Common myeloid progenitor, CD34-positive (primary cell): Measurements from ENCODE around the gene ADAMTS1.

Experiments
- CTCF ChIA-PET: fragments of 350-600 bp; sonication (Branson Sonifier 250); formaldehyde crosslinking; loops from one replicate; lab custom pipeline; 2021; ENCODE audit warnings: antibody characterized with exemption; lab: Charles Lee
- POLR2A ChIA-PET: fragments of 350-600 bp; sonication (Branson Sonifier 250); formaldehyde crosslinking; loops from one replicate; lab custom pipeline; 2021; ENCODE audit warnings: antibody characterized with exemption; lab: Charles Lee
- DNase-seq, 3 donors: peaks; one replicate each; pipeline versions ENCODE4 v3.0.0 to v3.0.0-alpha.2; 2013
- H3K27ac ChIP-seq, 2 experiments: 1 replicate in 1 of 2; 2 replicates in 1 of 2; pipeline ENCODE4 v1.7.0; 2013; ENCODE audit warnings: inconsistent platforms in 2 of 2, low read length in 2 of 2, mild to moderate bottlenecking in 2 of 2, low read depth in 1 of 2, moderate library complexity in 1 of 2; ENCODE audit not compliant: severe bottlenecking in 2 of 2, insufficient read depth in 1 of 2, poor library complexity in 1 of 2
- H3K27me3 ChIP-seq, 5 experiments: replicated peaks in 2 of 5; 1 replicate in 3 of 5; 2 replicates in 2 of 5; pipeline versions ENCODE4 v1.6.1 to v1.7.0; 2013; ENCODE audit warnings: low read length in 4 of 5, mild to moderate bottlenecking in 2 of 5, moderate library complexity in 2 of 5, inconsistent platforms in 1 of 5; ENCODE audit not compliant: insufficient read depth in 5 of 5, control insufficient read depth in 4 of 5
- H3K36me3 ChIP-seq, 4 experiments: 1 replicate in 2 of 4; 2 replicates in 2 of 4; pipeline versions ENCODE4 v1.6.1 to v1.7.0; 2013; ENCODE audit warnings: low read length in 3 of 4, control low read depth in 1 of 4, mild to moderate bottlenecking in 1 of 4; ENCODE audit not compliant: control insufficient read depth in 4 of 4, insufficient read depth in 4 of 4
- H3K4me1 ChIP-seq, 4 experiments: 1 replicate in 3 of 4; 2 replicates in 1 of 4; pipeline versions ENCODE4 v1.6.1 to v1.7.1; 2013; ENCODE audit warnings: low read length in 3 of 4, mild to moderate bottlenecking in 3 of 4, control low read depth in 1 of 4, inconsistent platforms in 1 of 4, moderate library complexity in 1 of 4; ENCODE audit not compliant: control insufficient read depth in 4 of 4, insufficient read depth in 4 of 4; ENCODE audit errors: control extremely low read depth in 1 of 4
- H3K4me3 ChIP-seq, 7 experiments: 1 replicate in 4 of 7; 2 replicates in 3 of 7; pipeline versions ENCODE4 v1.5.1 to v1.7.0; 2013; ENCODE audit warnings: mild to moderate bottlenecking in 7 of 7, low read length in 6 of 7, moderate library complexity in 6 of 7, inconsistent platforms in 2 of 7, low read depth in 2 of 7, control low read depth in 1 of 7; ENCODE audit not compliant: insufficient read depth in 4 of 7, control insufficient read depth in 1 of 7; ENCODE audit errors: extremely low read depth in 1 of 7
- H3K9me3 ChIP-seq, 5 experiments: 1 replicate in 4 of 5; 2 replicates in 1 of 5; pipeline versions ENCODE4 v1.6.1 to v1.7.1; 2013; ENCODE audit warnings: low read length in 4 of 5, mild to moderate bottlenecking in 2 of 5, inconsistent platforms in 1 of 5, low read depth in 1 of 5, moderate library complexity in 1 of 5; ENCODE audit not compliant: control insufficient read depth in 4 of 5, insufficient read depth in 2 of 5; ENCODE audit errors: control extremely low read depth in 1 of 5
- WGBS: methylation state at CpG from one replicate; pipeline ENCODE4 v1.1.5; 2013; ENCODE audit not compliant: insufficient coverage; 5-methylcytosine and 5-hydroxymethylcytosine counted together

ADAMTS1 gene

DNA sequence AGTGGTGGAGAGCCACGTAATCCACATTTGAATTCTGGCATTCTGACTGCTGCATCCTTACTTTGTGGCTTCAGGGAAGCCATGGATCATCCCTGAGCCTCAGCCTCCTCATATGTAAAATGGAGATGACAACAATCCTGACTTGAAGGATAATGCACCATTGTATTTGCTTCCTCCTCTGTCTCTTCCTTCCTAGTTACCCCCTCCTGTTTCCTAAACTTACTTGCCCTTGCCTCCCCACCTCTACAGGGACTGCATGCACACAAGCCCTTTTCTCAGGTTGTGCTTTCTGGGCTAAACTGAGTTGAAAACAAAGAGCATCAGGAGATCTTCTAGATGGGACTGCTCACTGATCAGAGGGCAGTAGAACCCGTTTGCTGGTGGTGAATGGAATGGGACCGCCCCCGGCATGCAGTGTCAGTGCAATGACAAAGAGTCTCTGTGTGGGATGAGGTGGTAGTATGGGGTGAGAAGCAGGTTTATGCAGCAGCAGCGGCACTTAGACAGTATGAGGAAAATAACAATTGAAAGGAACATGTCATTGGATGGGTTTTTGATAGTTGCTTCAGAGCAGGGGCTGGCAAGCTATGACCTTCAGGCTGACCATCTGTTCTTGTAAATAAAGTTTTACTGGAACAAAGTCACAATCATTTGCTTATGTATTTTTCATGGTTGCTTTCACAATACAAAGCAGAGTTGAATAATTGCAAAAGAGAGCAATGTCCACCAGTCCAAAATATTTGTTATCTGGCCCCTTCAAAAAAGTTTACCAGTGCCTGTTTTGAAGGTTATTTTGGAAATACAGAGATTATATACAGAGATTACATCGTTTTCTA, 6.1 kb upstream of the ADAMTS1 start:
- Histone ChIP-seq H3K4me3 (no peak overlapping the region), H3K36me3 (no peaks in the 10 kb centered on the region), H3K27me3 (peaks cover 3 to 16% (median 5%) of the 10 kb centered on the region in 5 experiments), H3K4me1 (peaks cover 0 to 13% (median 5%) of the 10 kb centered on the region in 4 experiments), H3K27ac (no peak overlapping the region), H3K9me3 (no peaks in the 10 kb centered on the region)
- 96% methylated on average over 4 of the region's 6 CpGs for WGBS
- POLR2A ChIA-PET = no interaction called here
- DNase-seq = no peak
- CTCF ChIA-PET = interaction anchor here (1.0 to 1.8 kb wide), 7 partner anchors 14 to 1899 kb away, joined by 3 to 9 read pairs (median 3); no protein-coding TSS in a partner anchor

DNA sequence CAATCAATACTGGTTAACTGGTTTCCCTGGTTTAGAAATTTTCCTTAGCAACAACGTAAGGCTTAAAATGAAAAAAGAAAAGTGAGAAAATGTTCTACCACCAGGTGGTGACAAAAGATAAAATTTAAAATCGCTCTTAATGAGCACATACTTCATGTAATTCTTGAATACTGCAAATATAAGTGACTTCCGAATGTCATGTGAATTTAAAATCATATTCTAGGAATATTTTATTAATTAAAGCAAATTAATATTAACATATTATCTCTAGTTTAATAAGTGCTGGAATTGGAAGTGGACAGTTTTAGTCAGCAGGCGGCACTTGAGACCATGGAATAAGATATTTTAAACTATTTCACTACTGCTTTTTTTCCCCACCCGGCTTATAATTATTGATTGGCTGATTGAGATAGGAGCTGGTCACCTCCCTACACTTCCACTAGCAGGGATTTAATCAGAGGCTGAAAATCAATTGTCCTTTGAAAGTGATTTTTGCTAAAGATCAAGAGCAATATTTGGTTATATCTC, 5.0 kb upstream of the ADAMTS1 start:
- ChIA-PET POLR2A (no interaction called here), CTCF (interaction anchor here (1.0 to 1.8 kb wide), 7 partner anchors 15 to 1900 kb away, joined by 3 to 9 read pairs (median 3); no protein-coding TSS in a partner anchor)
- no peaks in the 10 kb centered on the region for H3K9me3 ChIP-seq
- no peak overlapping the region for H3K4me3 ChIP-seq
- DNase-seq = peak; percentile 59 to 72 (median 65)
- no peak overlapping the region for H3K27ac ChIP-seq
- H3K36me3 ChIP-seq = no peaks in the 10 kb centered on the region
- peaks cover 3 to 25% (median 6%) of the 10 kb centered on the region in 5 experiments for H3K27me3 ChIP-seq
- H3K4me1 ChIP-seq = peaks cover 0 to 23% (median 15%) of the 10 kb centered on the region in 4 experiments
- no CpG with 5 or more reads among the region's 5 CpGs for WGBS

DNA sequence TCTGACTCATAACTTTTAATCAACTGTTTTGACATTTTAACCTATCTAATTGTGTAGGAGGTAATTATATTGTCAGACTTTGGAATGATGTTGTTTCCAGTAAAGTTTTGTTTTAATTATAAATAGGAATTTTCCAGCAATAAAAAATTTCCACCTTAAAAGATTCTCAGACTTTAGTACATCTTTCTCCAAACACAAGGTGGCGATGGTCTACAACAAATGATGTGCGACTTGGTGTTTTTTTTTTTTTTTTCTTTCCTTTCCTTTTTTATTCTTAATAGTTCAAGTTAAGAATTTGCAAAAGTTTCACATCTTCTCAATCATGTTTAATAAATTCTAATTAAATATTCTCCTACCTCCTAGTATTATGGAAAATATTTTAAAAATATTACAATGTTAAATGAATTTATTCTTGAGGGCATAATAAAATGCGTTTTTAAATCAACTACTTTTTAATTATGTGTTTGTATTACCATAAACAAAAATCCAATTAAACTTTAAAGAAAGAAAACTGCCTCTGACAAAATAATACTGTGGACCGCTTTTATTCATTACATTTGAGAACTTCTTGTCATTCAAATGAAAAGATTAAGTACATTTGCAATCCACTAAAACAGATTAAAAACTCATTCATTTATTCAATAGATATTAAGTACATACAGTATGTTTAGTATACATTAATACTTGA, 4.4 kb upstream of the ADAMTS1 start:
- Histone ChIP-seq H3K27me3 (peaks cover 3 to 25% (median 6%) of the 10 kb centered on the region in 5 experiments), H3K27ac (no peak overlapping the region), H3K9me3 (no peaks in the 10 kb centered on the region), H3K4me3 (no peak overlapping the region), H3K4me1 (peaks cover 0 to 29% (median 21%) of the 10 kb centered on the region in 4 experiments), H3K36me3 (no peaks in the 10 kb centered on the region)
- no CpG with 5 or more reads among the region's 4 CpGs for WGBS
- DNase-seq = peak; percentile 71 to 78 (median 77)
- POLR2A ChIA-PET = no interaction called here
- CTCF ChIA-PET = interaction anchor here (0.6 to 4.2 kb wide), 9 partner anchors 11 to 1895 kb away, joined by 3 to 39 read pairs (median 7); no protein-coding TSS in a partner anchor

DNA sequence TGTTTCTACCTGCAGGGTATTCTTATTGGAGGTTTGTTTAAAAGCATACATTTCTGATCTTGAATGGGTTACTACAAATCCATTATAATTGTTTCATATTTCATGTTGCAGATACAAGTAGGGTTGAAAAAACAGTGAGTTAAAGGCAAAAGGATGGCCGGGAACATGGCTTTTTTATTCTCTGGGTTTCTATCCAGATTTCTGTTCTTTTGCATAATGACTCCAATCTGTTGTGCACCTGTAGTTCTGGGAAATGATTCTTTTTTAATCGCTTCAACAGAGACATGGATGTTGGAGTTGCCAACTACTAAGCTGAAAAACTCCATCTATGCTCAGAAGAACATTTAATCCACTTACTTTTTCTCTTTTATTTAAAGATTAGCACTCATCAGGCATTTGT, 2.7 kb upstream of the ADAMTS1 start:
- 71% methylated on average over 1 of the region's 2 CpGs for WGBS
- H3K27ac ChIP-seq = no peak overlapping the region
- peaks cover 3 to 31% (median 6%) of the 10 kb centered on the region in 5 experiments for H3K27me3 ChIP-seq
- CTCF ChIA-PET = interaction anchor here (1.3 to 4.2 kb wide), 4 partner anchors 9 to 1896 kb away, joined by 4 to 39 read pairs (median 8); no protein-coding TSS in a partner anchor
- no peak for DNase-seq
- H3K36me3 ChIP-seq = no peaks in the 10 kb centered on the region
- POLR2A ChIA-PET = interaction anchor here (0.7 kb wide), 1 partner anchor 12 kb away, joined by 3 read pairs; no protein-coding TSS in a partner anchor
- peaks cover 0 to 45% (median 38%) of the 10 kb centered on the region in 4 experiments for H3K4me1 ChIP-seq
- no peaks in the 10 kb centered on the region for H3K9me3 ChIP-seq
- no peak overlapping the region for H3K4me3 ChIP-seq

DNA sequence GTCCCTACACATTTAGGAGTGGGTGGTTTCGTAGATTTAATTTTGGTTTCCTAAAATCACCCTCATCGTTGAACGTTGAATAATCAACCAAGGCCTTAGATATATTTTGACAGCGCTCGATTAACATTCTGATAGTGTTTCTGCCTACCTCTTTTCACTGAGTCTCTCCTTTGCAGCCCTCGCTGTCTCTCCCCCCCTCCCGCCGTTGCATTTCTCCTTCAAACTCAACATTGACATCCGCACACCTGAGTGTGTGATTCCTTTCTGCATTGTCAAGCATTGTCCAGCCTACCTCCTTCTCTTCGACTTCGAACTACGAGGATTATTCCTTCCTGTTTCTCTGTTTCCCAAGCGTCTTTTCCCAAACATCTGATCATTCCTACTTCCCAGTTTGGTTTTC, 1.8 kb upstream of the ADAMTS1 start:
- H3K36me3 ChIP-seq = peaks cover 0 to 4% (median 0%) of the 10 kb centered on the region in 4 experiments
- H3K4me1 ChIP-seq = peaks cover 0 to 51% (median 40%) of the 10 kb centered on the region in 4 experiments
- H3K27ac ChIP-seq = no peak overlapping the region
- H3K4me3 ChIP-seq = peak overlapping the region in 4 of 7 experiments; percentile 75 to 92 (median 84)
- ChIA-PET CTCF (interaction anchor here (0.9 to 4.2 kb wide), 6 partner anchors 8 to 1922 kb away, joined by 3 to 39 read pairs (median 4); no protein-coding TSS in a partner anchor), POLR2A (interaction anchor here (0.7 kb wide), 1 partner anchor 13 kb away, joined by 3 read pairs; no protein-coding TSS in a partner anchor)
- H3K9me3 ChIP-seq = no peaks in the 10 kb centered on the region
- DNase-seq = no peak
- WGBS = 18% methylated on average over 12 of the region's 13 CpGs
- H3K27me3 ChIP-seq = peaks cover 3 to 31% (median 6%) of the 10 kb centered on the region in 5 experiments

DNA sequence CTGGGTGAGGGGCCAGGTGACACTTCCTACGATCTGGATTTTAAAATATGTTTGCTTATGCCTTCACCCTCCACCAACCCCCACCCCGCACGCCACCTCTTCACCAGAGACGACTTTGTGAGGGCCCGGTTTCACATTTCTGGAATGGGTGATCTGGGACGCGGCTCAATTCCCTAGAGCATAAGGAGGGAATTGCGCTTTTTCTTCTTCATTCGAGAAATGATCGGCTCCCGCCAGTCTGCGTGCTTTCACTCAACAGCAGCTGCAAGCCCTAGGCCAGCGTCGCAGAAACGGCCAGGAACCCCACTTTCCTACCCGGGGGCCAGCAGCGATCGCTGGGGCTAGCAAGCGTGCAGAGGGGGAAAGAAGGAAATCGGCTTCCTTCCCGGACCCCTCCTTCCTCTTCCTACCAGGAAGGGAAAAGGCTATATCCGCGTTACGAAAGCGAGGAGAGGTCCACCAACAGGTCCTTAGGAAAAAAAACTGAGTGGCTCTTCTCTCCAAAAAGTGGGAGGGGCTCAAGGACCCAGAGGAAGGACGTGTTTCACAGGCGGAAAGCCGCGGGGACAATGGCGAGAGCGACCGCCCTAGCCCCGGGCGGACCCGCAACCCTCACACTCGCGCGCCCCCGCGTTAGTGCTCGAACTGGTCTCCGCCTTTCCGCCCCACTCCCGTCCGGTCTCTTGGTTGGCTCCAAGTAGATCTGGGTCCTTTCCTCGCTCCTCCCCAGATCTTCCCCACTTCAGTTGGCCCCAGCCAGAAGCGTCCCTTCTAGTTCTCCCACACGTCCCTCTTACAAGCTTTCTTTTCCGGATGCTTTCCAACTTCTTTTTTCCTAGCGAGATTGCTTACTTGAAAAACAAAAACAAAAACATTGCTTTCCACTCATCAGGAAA, 1.1 kb upstream of the ADAMTS1 start:
- peak; percentile 32 to 60 (median 41) for DNase-seq
- under 1% methylated on average over 43 of the region's 50 CpGs for WGBS

More for the DNA sequence above, 1.1 kb upstream of the ADAMTS1 start:
- peak overlapping the region; percentile 53 to 92 (median 75) for H3K4me3 ChIP-seq
- peaks cover 0 to 4% (median 2%) of the 10 kb centered on the region in 4 experiments for H3K36me3 ChIP-seq
- no peaks in the 10 kb centered on the region for H3K9me3 ChIP-seq
- H3K27ac ChIP-seq = no peak overlapping the region
- peaks cover 3 to 31% (median 6%) of the 10 kb centered on the region in 5 experiments for H3K27me3 ChIP-seq
- CTCF ChIA-PET = interaction anchor here (0.8 to 4.2 kb wide), 8 partner anchors 13 to 1923 kb away, joined by 3 to 39 read pairs (median 4); no protein-coding TSS in a partner anchor
- POLR2A ChIA-PET = interaction anchor here (0.6 kb wide), 1 partner anchor 1208 kb away, joined by 5 read pairs; no protein-coding TSS in a partner anchor
- H3K4me1 ChIP-seq = peaks cover 0 to 51% (median 40%) of the 10 kb centered on the region in 4 experiments
